Activated naive CD4-positive, alpha-beta T cell treated with anti-CD3 and anti-CD28 coated beads, Interleukin-2, amount 50 U/mL, for 72 hours (primary cell): Measurements from ENCODE around the gene TBC1D22A. TPM values are rescaled to one million over a fixed set of nuclear protein-coding genes. Genes with fewer than 3 reads are reported as not detected.

Source experiments
- ATAC-seq, 2 donors: fragments of 150-1000 bp; cut with Tn5 transposase; 2 replicates each; pipeline ENCODE4 v1.10.0; 2021; ENCODE audit warnings: mild to moderate bottlenecking in 2 of 2, moderate library complexity in 2 of 2
- DNase-seq, 2 donors: peaks; one replicate each; pipeline ENCODE4 v3.0.0; 2021 to 2022; ENCODE audit warnings: low spot score in 2 of 2
- H3K27ac Mint-ChIP-seq, 2 donors: one replicate each; pipeline ENCODE4 v1.8.0; 2022; ENCODE audit warnings: mild to moderate bottlenecking in 2 of 2, mixed read lengths in 2 of 2
- H3K36me3 Mint-ChIP-seq, 2 donors: one replicate each; pipeline ENCODE4 v1.8.0; 2022; ENCODE audit warnings: mixed read lengths in 2 of 2
- H3K9me3 Mint-ChIP-seq, 2 donors: one replicate each; pipeline ENCODE4 v1.8.0; 2022; ENCODE audit warnings: mixed read lengths in 2 of 2
- total RNA-seq, 2 donors: library from RNA; stranded (reverse); gene quantifications; one replicate each; pipeline ENCODE4 v1.2.3, GENCODE V29; 2022

Gene TBC1D22A
- total RNA-seq, 2 donors from 2014 or later: 17.8 to 50.8 TPM

DNA sequence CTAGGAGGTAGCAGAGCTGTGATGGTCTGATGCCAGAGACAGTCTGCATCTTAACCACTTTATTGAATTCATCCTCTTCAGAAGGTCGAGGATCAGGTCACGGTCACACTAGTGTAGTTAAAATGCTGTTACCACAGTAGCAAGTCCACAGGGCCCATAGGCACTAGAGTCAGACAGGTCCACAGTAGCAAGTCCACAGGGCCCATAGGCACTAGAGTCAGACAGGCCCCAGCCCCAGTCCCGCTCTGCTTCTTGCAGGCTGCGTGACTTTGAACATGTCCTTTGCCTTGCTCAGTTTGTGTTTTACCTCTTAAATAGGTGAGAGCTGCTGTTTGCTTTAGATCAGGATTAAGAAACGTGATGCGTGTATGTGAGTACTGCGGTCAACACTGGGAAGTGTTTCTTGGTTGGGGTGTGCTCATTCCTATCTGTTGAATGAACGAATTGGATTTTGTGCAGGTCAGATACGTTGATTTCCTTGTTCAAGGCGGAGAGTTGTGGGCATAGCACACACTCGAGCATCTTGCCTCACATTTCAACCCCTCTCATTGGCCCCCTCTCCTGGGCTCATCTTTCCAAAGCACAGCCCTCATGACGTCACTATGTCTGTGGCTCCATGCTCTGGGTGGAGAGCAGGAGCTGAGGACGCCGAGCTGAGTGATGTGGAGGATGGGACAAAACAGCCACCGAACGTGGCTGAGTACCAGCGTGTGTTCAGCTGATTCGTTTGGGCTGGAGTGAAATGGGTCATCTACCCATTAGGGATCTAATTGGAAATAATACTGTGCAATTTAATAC lies 191.7 kb downstream of the TBC1D22A start:
- DNase-seq: no peak
- ATAC-seq: no peak
- Mint-ChIP-seq H3K9me3 (no peaks in the 10 kb centered on the region), H3K27ac (no peak overlapping the region), H3K36me3 (peaks cover 0 to 7% of the 10 kb centered on the region in 2 donors)

DNA sequence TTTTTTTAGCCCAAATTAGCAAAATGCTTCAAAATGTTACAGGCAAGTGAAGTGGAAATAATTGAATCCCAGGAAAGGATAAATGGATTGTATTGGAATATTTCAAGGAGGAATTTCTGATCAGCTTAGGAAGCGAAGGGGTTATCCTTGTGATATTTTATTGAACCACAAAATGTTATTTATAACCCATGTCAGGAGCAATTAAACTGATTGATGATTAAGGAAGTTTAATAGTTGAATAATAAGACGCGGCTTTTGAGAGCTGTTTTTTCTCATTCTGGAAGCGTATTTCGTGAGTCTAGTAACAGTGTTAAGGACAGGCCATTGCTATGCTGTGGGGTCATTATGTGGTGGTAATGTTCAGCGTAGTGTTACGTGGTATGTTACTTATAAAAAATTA lies 192.3 kb downstream of the TBC1D22A start:
- Mint-ChIP-seq H3K36me3 (peaks cover 0 to under 1% of the 10 kb centered on the region in 2 donors), H3K9me3 (no peaks in the 10 kb centered on the region), H3K27ac (no peak overlapping the region)
- DNase-seq (no peak), ATAC-seq (no peak)

DNA sequence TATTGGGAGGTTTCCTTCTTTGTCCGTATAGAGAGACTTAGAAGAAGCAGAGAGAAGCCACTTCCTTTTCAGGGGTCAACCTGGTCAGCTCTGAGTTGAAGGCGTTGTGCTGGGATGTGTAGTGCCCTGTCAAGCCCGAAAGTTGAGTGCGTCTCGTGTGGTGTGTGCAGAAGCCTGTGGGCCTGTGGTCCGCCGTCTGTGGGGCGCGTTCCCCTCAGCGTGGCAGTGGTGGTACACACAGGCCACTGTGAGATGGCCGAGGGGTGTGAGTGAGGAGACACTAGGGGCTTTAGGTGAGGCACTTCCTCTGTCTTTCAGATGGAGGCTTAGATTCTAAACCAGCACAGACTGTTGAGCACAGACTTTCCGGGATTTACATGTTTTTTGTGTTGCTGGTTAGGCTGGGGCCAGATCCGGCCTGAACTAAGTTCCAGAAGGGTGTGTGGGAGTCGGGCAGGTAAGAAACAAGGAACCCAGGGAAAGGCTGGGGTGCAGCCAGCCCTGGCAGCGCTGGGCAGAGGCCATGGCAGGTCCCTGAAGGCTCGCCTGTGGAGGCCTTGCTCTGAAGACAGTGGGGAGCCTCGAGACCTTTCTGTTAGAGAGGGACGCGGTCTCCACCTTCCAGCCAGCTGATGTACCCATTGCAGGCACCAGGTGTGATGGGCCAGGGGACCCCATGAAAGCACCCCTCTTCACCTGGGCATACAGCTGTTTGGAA lies 194.2 kb downstream of the TBC1D22A start:
- Mint-ChIP-seq H3K36me3 (no peaks in the 10 kb centered on the region), H3K27ac (peak overlapping the region; percentile 20 to 25), H3K9me3 (no peaks in the 10 kb centered on the region)
- no peak for ATAC-seq
- DNase-seq: peak in 1 of 2 donors; percentile 42

GRCh38 chr22:46957521-46957920 lies 195.1 kb downstream of the TBC1D22A start:
- no peak for DNase-seq
- no peaks in the 10 kb centered on the region for H3K9me3 Mint-ChIP-seq
- ATAC-seq: no peak
- H3K36me3 Mint-ChIP-seq: no peaks in the 10 kb centered on the region
- peak overlapping the region in 1 of 2 donors; percentile 20 for H3K27ac Mint-ChIP-seq

DNA sequence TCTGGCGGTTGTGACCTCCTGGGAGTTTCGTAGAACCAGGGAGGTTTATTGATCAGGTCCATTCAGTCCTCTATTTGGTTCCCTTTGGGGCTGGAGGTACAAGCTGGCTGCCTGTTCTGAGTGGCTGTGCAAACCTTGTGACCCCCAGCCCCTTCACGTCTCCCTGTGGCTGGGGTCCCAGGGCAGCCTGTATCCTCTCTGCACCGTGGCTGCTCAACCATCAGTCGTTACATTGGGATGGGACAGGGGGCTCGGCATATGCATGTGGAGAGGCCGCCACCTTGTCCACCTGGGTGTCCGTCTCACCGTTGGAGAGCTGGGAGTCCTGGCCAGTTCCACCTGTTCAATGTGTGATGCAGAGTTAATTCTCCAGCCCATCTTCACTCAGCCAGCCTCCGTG lies 195.7 kb downstream of the TBC1D22A start:
- Mint-ChIP-seq H3K9me3 (no peaks in the 10 kb centered on the region), H3K36me3 (no peaks in the 10 kb centered on the region), H3K27ac (no peak overlapping the region)
- ATAC-seq: peak in 1 of 2 donors; percentile 16
- DNase-seq: no peak

DNA sequence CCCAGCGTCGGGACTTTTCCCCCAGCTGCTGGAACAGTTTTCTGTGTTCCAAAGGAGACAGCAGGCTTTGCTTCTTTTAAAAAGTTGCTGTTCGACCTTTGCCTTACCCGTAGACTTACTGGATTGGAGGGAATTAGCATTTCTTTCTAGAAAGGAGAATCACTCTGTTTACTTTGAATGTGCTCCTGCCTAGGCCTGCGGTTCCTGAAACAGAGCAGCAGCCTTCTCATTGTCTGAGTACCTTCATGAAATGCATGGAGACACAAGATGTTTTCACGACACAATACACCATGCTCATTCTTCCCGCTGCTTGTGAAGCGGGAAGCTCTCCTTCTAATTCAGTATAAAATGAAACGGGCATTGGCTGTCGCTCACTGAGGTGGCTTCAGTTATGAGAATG lies 196.2 kb downstream of the TBC1D22A start:
- no peaks in the 10 kb centered on the region for H3K36me3 Mint-ChIP-seq
- ATAC-seq (no peak), DNase-seq (no peak)
- no peak overlapping the region for H3K27ac Mint-ChIP-seq
- H3K9me3 Mint-ChIP-seq: no peaks in the 10 kb centered on the region

- ATAC-seq (no peak), DNase-seq (no peak)
- Mint-ChIP-seq H3K36me3 (no peaks in the 10 kb centered on the region), H3K27ac (no peak overlapping the region), H3K9me3 (no peaks in the 10 kb centered on the region)
These were observed 196.9 kb downstream of the TBC1D22A start for GRCh38 chr22:46959369-46959768.

- H3K36me3 Mint-ChIP-seq: no peaks in the 10 kb centered on the region
- H3K27ac Mint-ChIP-seq: no peak overlapping the region
- ATAC-seq: no peak
- H3K9me3 Mint-ChIP-seq: no peaks in the 10 kb centered on the region
- DNase-seq: no peak
These were observed 199.3 kb downstream of the TBC1D22A start for GRCh38 chr22:46961591-46962295.

- ATAC-seq: no peak
- Mint-ChIP-seq H3K9me3 (no peaks in the 10 kb centered on the region), H3K36me3 (no peaks in the 10 kb centered on the region), H3K27ac (no peak overlapping the region)
- DNase-seq: no peak
These were observed 200.0 kb downstream of the TBC1D22A start for GRCh38 chr22:46962406-46962805.

DNA sequence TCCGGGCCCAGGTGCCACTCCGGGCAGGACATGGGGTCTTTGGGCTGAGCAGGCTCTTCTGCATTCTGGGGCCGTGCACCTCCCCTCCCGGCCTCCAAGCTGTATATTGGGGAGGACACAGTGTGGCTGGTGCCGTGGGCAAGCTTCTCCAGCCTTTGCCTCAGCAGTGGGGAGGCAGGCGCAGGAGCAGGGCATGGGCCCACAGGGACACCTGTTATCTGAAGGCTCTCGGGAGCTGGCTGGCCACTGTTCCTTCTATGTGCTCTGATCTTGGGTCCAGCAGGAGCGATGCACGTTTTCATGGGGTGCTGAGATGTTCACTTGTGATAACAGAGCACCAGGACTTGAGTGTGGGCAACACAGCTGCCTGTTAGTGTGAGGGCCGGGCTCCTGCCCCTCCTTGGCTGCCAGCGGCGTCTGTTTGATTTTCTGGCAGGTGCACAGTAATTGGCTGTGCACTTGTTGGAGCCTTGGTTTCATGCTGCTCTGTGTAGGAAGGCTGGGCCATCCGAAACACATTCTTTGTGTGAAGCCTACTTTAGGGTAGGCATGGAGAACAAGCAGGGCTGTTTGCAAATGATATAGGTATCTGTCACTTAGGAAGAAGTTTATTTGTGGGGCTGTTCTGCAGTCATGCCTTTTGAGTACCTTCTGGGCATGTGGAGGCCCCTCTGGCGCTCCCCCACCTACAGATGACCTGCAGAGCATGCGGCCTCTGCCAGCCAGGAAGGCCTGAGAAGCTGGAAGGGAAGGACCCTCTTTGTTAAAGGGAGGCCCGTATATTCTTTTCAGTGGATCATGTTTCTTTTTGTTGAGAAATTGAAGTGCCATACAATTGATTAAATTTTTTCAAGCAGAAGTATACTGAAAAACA lies 201.5 kb downstream of the TBC1D22A start:
- no peaks in the 10 kb centered on the region for H3K9me3 Mint-ChIP-seq
- no peak overlapping the region for H3K27ac Mint-ChIP-seq
- DNase-seq: no peak
- no peaks in the 10 kb centered on the region for H3K36me3 Mint-ChIP-seq
- ATAC-seq: peak in 1 of 2 donors; percentile 28

DNA sequence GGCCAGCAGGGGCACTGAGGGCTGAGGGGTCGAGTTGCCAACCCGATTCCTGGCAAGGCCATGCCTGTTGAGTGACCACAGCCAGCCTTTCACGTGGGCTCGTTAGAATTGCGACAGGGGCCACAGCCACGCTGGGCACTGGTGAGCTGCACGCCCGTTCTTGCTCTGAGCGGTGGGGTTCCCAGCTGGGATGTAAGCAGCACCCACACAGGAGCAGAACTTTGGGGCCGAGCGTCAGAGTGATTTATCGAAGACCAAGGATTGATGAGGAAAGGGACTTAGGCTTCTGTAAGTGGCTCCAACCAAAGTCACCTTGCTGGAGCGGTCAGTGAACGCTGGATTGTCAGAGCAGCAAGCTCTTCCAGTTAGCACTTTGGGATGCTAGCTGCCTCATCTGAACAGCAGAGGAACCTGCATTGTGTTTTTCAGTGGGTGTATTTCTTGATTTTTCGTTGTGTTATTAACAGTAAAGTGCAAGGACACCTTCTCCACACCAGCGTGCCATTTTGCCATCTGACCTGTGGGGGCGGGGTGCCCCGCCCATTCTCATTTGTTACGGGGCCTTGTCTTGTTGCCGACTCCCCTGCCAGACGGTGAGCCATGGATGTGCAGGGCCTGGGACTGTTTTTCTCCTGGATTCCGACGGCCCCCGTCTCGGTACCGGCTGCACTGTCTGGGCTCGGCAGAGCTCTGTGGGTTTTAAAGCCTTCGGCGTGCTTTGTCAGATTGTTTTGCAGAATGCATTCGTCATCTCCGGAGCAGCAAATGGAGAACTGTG lies 202.5 kb downstream of the TBC1D22A start:
- no peaks in the 10 kb centered on the region for H3K9me3 Mint-ChIP-seq
- no peak for ATAC-seq
- no peaks in the 10 kb centered on the region for H3K36me3 Mint-ChIP-seq
- H3K27ac Mint-ChIP-seq: peak overlapping the region; percentile 13 to 60
- no peak for DNase-seq

DNA sequence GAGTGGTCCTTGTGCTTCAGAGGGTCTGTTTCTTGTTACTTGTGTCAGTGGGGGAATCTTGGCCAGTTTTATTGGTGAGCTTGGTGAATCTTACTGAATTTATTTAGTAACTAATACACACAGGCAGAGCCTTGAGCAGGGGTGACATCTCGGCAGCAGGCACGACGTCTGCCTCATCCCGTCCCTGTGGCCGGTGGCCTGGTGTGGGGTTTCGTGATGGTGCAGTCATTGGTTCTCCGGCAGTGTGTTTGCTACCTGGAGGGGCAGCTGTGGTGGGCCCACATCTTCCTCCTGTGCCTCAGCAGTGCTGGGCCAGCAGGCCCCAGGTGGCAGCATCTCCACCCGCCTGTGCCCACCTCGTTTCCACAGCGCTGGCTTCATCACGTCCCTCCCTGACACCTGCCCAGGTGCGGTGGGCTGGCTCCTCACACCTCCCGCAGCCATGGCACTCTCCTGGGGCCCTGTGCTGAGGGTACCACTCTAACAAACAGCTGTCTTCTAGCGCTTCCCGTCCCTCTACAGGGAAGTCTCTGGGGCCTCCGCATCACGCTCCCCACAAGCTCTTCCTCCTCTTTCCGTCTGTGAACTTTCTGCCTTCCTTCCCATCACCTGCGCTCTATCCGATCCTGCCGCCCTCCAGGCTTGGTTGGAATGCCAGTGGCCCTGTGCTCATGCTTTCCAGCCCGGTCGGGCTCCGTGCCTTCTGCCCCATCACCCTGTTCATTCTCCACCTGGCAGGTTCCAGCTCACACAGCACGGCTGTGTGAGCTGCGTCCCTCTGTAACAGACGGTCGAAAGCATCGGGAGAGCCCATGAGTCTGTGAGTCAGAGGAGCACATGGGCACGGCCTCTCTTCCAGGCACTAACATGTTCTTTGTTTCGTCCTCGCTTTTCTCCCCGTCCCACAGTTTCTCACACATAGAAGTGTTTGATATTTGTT lies 203.4 kb downstream of the TBC1D22A start:
- DNase-seq (no peak), ATAC-seq (no peak)
- no peaks in the 10 kb centered on the region for H3K36me3 Mint-ChIP-seq
- no peaks in the 10 kb centered on the region for H3K9me3 Mint-ChIP-seq
- peak overlapping the region; percentile 26 to 90 for H3K27ac Mint-ChIP-seq

- H3K36me3 Mint-ChIP-seq: no peaks in the 10 kb centered on the region
- no peaks in the 10 kb centered on the region for H3K9me3 Mint-ChIP-seq
- DNase-seq: no peak
- no peak for ATAC-seq
- H3K27ac Mint-ChIP-seq: peak overlapping the region in 1 of 2 donors; percentile 26
These were observed 204.0 kb downstream of the TBC1D22A start for GRCh38 chr22:46966495-46966845.

DNA sequence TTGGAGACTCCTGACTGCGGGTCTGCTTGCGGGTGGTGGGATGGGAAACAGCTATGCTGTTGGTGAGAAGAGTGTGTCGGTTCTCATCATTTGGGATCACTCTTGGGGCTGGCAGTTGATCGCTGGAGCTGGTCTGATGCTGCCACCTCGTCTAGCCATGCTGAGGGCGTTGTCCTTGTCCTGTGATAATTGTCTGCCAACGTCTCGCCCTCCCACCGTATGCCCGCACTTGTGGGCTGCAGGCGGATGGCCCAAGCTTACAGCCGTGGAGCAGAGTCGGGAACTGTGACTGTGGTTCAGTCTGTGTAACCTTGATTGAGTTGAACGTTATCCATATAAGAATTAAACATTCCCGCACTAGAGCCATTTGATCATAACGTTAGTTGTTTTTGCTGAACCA lies 204.4 kb downstream of the TBC1D22A start:
- ATAC-seq (no peak), DNase-seq (no peak)
- Mint-ChIP-seq H3K9me3 (no peaks in the 10 kb centered on the region), H3K27ac (no peak overlapping the region), H3K36me3 (no peaks in the 10 kb centered on the region)
